ENCODE data around the gene TCTN1. TPM values are rescaled to one million over a fixed set of nuclear protein-coding genes. Genes with fewer than 3 reads are reported as not detected.

The TCTN1 gene
- total RNA-seq, 1 experiment from 2014 or later, result 40.0 TPM

GRCh38 chr12:110565894-110566871 lies 47.7 kb upstream of the TCTN1 start:
- POLR2A ChIA-PET (ENCODE audit: unreplicated experiment), result interaction anchor here (0.5 to 1.1 kb wide), 2 partner anchors 12 kb away, joined by 3 read pairs; no protein-coding TSS in a partner anchor
- intact Hi-C loops (cut with micrococcal nuclease), result loop anchor here (1.0 kb wide), 1 partner anchor 12 kb away; no protein-coding TSS in a partner anchor
- H3K27me3 ChIP-seq (ENCODE audit: low read length), result no peaks in the 10 kb centered on the region
- H3K27ac ChIP-seq (ENCODE audit: low read length), result peak overlapping the region; percentile 89
- H3K4me1 ChIP-seq (ENCODE audit: insufficient read depth, low read length), result peaks cover 46% of the 10 kb centered on the region
- no TSS peak for BruUV-seq (replicated peaks)
- H3K79me2 ChIP-seq (ENCODE audit: low read length), result peaks cover 85% of the 10 kb centered on the region
- ATAC-seq (peak; percentile 92), DNase-seq (peak; percentile 98)
- no peaks in the 10 kb centered on the region for H3K9me3 ChIP-seq (ENCODE audit: low read length)
- TF ChIP-seq CTCF (conservative IDR thresholded peaks at IDR 0.05; ENCODE audit: low read depth, low read length) (no peak), EZH2phosphoT487 (IDR thresholded peaks at IDR 0.05; ENCODE audit: borderline replicate concordance, low read length) (no peak), EZH2 (IDR thresholded peaks at IDR 0.05; ENCODE audit: low read length, unreplicated experiment) (no peak)
- no peaks in the 10 kb centered on the region for H3K9me2 ChIP-seq (replicated peaks; ENCODE audit: low read length)
- CTCF ChIA-PET, result interaction anchor here (0.6 to 1.3 kb wide), 2 partner anchors 14 to 15 kb away, joined by 3 to 4 read pairs; no protein-coding TSS in a partner anchor
- peaks cover 8% of the 10 kb centered on the region; the same call in 1 of the 2 replicates for H3K36me3 ChIP-seq (ENCODE audit: low read depth, low read length)
- no peak overlapping the region for H2AFZ ChIP-seq (ENCODE audit: low read length)
- H3K4me2 ChIP-seq (ENCODE audit: low read length), result peak overlapping the region; percentile 78
- H3K9ac ChIP-seq (ENCODE audit: low read length), result peak overlapping the region; percentile 40
- H4K20me1 ChIP-seq (ENCODE audit: low read length), result peaks cover 23% of the 10 kb centered on the region
- H3F3A ChIP-seq (ENCODE audit: low read length, unreplicated experiment), result peaks cover 9% of the 10 kb centered on the region
- peak overlapping the region; percentile 19; the same call in 1 of the 2 replicates for H3K4me3 ChIP-seq (ENCODE audit: low read length)

GRCh38 chr12:110566993-110567392 lies 46.9 kb upstream of the TCTN1 start:
- Histone ChIP-seq H3K4me3 (ENCODE audit: low read length) (no peak overlapping the region), H3K79me2 (ENCODE audit: low read length) (peaks cover 85% of the 10 kb centered on the region), H3K4me2 (ENCODE audit: low read length) (peak overlapping the region; percentile 78; the same call in 1 of the 2 replicates), H3K27ac (ENCODE audit: low read length) (peak overlapping the region; percentile 89), H3K9me2 (replicated peaks; ENCODE audit: low read length) (no peaks in the 10 kb centered on the region), H2AFZ (ENCODE audit: low read length) (no peak overlapping the region), H3K27me3 (ENCODE audit: low read length) (no peaks in the 10 kb centered on the region), H3K36me3 (ENCODE audit: low read depth, low read length) (peaks cover 16% of the 10 kb centered on the region), H3K9ac (ENCODE audit: low read length) (no peak overlapping the region), H3K4me1 (ENCODE audit: insufficient read depth, low read length) (peaks cover 46% of the 10 kb centered on the region), H3K9me3 (ENCODE audit: low read length) (peaks cover 7% of the 10 kb centered on the region), H3F3A (ENCODE audit: low read length, unreplicated experiment) (peaks cover 9% of the 10 kb centered on the region), H4K20me1 (ENCODE audit: low read length) (peaks cover 23% of the 10 kb centered on the region)
- TF ChIP-seq CTCF (conservative IDR thresholded peaks at IDR 0.05; ENCODE audit: low read depth, low read length), result no peak
- no peak for TF ChIP-seq EZH2phosphoT487 (IDR thresholded peaks at IDR 0.05; ENCODE audit: borderline replicate concordance, low read length)
- TF ChIP-seq EZH2 (IDR thresholded peaks at IDR 0.05; ENCODE audit: low read length, unreplicated experiment), result no peak
- no TSS peak for BruUV-seq (replicated peaks)
- intact Hi-C loops (cut with micrococcal nuclease), result loop anchor here (1.0 kb wide), 1 partner anchor 11 kb away; no protein-coding TSS in a partner anchor
- CTCF ChIA-PET, result no interaction called here
- DNase-seq (no peak), ATAC-seq (no peak)
- POLR2A ChIA-PET (ENCODE audit: unreplicated experiment), result no interaction called here
